ENCODE data around the gene C1QL4.
A peak's percentile ranks its signal among the peaks of the same experiment; 100 is the strongest.

The C1QL4 gene

DNA sequence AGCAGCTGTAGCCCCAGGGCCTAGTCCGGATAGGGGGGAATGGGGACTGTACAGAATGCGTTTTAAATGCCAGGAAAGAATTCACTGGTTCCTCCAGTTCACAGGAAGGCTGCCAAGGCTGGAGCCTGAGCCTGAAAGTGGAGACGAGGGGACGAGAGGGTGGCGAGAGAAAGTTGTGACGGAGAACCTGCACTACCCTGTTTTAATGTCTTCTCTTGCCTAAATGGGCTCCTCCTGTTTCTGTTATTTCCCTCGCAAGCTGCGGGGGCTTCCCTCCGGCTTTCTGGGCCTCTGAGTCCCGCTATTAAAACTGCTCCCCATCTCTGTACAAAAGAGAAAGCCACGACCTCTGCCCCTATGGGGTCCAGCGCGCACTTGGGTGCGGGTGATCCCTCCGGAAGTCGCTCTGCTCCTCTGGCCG, 4.5 kb downstream of the C1QL4 start:
- TF ChIP-seq, protein P1, sequence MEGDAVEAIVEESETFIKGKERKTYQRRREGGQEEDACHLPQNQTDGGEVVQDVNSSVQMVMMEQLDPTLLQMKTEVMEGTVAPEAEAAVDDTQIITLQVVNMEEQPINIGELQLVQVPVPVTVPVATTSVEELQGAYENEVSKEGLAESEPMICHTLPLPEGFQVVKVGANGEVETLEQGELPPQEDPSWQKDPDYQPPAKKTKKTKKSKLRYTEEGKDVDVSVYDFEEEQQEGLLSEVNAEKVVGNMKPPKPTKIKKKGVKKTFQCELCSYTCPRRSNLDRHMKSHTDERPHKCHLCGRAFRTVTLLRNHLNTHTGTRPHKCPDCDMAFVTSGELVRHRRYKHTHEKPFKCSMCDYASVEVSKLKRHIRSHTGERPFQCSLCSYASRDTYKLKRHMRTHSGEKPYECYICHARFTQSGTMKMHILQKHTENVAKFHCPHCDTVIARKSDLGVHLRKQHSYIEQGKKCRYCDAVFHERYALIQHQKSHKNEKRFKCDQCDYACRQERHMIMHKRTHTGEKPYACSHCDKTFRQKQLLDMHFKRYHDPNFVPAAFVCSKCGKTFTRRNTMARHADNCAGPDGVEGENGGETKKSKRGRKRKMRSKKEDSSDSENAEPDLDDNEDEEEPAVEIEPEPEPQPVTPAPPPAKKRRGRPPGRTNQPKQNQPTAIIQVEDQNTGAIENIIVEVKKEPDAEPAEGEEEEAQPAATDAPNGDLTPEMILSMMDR (conservative IDR thresholded peaks at IDR 0.05; ENCODE audit: low read length) = no peak
- no peak for DNase-seq (ENCODE audit: low read depth)
- H3K4me3 ChIP-seq (ENCODE audit: low read length) = no peak overlapping the region

DNA sequence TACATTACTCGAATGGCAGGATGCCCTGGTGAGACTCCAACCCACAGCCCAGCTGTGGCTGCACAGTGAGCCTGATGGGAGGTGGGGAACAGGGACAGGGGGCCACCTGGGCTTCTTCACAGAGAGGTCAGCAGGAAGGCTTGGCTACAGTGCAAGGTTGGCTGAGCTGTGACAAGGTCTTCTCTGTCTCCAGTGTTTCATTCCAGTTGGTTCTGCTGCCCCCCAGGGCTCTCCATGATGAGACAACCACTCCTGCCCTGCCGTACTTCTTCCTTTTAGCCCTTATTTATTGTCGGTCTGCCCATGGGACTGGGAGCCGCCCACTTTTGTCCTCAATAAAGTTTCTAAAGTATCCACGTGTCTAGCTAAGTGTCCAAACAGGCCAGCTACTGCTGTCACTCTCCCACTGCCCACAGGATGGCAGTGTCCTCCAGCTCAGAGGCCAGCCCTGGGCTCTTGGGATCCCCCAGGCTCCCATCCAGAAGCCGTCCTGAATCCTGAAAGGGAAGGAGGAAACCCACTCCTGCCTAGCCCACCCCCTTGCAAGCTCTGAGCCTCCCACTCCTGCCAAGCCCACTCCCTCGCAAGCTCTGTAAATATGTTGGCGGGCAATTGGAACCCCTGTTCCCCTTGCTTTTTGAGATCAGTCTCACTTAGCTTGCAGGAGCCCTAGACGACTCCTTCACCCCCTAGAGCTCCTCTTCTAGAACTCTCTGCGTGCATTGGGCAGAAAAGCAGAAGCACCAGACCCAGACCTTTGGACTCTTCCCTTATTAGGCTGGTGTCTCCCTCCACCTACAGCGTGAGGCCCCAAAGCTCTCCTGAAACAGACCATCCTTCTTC, 5.4 kb downstream of the C1QL4 start:
- no peak overlapping the region for H3K4me3 ChIP-seq (ENCODE audit: low read length)
- TF ChIP-seq, protein P1 (conservative IDR thresholded peaks at IDR 0.05; ENCODE audit: low read length) = peak; percentile 86
- peak; percentile 68 for DNase-seq (ENCODE audit: low read depth)

DNA sequence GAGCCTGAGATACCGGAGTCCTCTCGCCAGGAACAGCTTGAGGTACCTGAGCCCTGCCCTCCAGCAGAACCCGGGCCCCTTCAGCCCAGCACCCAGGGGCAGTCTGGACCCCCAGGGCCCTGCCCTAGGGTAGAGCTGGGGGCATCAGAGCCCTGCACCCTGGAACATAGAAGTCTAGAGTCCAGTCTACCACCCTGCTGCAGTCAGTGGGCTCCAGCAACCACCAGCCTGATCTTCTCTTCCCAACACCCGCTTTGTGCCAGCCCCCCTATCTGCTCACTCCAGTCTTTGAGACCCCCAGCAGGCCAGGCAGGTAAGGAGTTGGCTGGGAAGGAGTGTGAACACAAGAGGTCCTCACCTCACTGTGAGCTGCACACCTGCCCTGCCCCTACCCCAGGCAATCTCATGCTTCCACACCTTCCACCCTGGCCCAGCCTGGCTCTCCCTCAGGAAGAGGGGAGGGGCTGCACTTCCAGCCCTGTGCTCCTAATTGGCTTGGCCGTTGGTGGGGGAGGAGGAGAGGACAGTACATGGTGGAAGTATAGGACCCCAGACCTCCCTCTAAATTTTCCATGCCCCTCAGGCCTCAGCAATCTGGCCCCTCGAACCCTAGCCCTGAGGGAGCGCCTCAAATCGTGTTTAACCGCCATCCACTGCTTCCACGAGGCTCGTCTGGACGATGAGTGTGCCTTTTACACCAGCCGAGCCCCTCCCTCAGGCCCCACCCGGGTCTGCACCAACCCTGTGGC, 6.2 kb downstream of the C1QL4 start:
- TF ChIP-seq, protein P1 (conservative IDR thresholded peaks at IDR 0.05; ENCODE audit: low read length) = no peak
- no peak for DNase-seq (ENCODE audit: low read depth)
- H3K4me3 ChIP-seq (ENCODE audit: low read length) = no peak overlapping the region

DNA sequence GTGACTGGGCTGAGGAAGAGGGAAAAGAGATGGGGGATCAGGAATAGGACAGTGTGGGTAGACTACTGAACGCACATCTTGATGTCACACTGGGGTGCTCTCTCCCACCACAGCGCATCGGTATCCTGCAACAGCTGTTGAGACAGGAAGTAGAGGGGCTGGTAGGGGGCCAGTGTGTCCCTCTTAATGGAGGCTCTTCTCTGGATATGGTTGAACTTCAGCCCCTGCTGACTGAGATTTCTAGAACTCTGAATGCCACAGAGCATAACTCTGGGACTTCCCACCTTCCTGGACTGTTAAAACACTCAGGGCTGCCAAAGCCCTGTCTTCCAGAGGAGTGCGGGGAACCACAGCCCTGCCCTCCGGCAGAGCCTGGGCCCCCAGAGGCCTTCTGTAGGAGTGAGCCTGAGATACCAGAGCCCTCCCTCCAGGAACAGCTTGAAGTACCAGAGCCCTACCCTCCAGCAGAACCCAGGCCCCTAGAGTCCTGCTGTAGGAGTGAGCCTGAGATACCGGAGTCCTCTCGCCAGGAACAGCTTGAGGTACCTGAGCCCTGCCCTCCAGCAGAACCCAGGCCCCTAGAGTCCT, 6.9 kb downstream of the C1QL4 start:
- TF ChIP-seq, protein P1 (conservative IDR thresholded peaks at IDR 0.05; ENCODE audit: low read length) = no peak
- no peak overlapping the region for H3K4me3 ChIP-seq (ENCODE audit: low read length)
- DNase-seq (ENCODE audit: low read depth) = no peak

DNA sequence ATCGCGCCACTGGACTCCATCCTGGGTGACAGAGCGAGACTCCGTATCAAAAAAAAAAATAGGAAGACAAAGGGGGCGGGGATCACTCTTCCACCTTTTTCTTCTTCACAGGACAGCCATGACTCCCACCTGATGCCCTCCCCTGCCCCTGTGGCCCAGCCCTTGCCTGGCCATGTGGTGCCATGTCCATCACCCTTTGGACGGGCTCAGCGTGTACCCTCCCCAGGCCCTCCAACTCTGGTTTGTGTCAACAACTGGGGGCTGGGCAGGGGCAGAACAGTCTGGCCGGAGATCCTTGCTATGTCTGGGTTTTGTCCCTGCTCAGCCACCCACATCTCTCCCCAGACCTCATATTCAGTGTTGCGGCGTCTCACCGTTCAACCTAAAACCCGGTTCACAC, 8.2 kb downstream of the C1QL4 start:
- H3K4me3 ChIP-seq (ENCODE audit: low read length) = no peak overlapping the region
- DNase-seq (ENCODE audit: low read depth) = no peak
- TF ChIP-seq, protein P1 (conservative IDR thresholded peaks at IDR 0.05; ENCODE audit: low read length) = no peak

DNA sequence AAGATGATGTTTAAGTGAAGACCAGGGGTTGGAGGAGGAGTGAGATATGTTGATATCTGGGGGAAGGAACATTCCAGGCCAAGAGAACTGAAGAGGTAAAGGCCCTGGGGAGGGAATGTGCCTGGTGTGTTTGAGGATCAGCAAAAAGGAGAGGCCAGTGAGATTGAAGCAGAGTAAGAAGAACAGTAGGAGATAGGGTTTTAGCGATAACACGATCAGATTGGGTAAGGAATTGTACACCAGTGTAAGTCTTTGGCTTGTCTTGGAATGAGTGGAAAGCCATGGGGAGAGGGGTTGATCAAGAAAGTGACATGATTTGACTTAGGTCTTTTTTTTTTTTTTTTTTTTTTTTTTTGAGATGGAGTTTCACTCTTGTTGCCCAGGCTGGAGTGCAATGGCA, 9.1 kb downstream of the C1QL4 start:
- TF ChIP-seq, protein P1 (conservative IDR thresholded peaks at IDR 0.05; ENCODE audit: low read length) = no peak
- no peak for DNase-seq (ENCODE audit: low read depth)

More for the DNA sequence above, 9.1 kb downstream of the C1QL4 start:
- H3K4me3 ChIP-seq (ENCODE audit: low read length) = no peak overlapping the region

Data from AG10803 (cell line).